LNCaP clone FGC (cell line): ENCODE data around the gene RFX3.

Experiments used
- DNase-seq: peaks from one replicate; pipeline ENCODE4 v3.0.0-alpha.2; 2011; ENCODE audit warnings: low read depth
- H3K4me3 ChIP-seq: 2 replicates; pipeline ENCODE4 v1.5.1; 2011; ENCODE audit warnings: mild to moderate bottlenecking, low read depth, low read length, control low read depth
- CTCF ChIP-seq: IDR thresholded peaks from 2 replicates; pipeline ENCODE4 v1.5.1; 2012; ENCODE audit warnings: mild to moderate bottlenecking; ENCODE audit not compliant: control insufficient read depth, insufficient read depth; ENCODE audit errors: extremely low read depth

Gene RFX3

GRCh38 chr9:3193791-3194190 lies 332.0 kb downstream of the RFX3 start:
- no peak for DNase-seq
- H3K4me3 ChIP-seq = no peak overlapping the region
- no peak for TF ChIP-seq CTCF

DNA sequence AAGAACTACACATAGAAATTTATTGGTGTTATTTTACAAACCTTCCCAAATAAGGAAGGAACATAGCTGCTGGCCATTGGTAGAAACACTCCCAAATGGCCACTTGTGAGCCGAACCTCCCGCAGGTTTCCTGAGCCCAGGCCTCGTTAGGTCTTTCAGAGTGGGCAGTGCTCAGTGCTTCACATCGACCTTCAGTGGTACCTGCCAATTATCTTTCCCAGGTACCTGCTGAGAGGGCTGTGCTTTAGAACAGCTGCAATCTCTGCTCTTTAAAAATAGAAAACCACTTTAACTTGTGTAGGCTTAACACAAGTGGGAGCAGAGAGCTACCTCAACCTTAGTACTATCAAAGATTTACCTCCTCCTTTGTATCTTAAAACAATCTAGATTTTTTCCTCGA lies 334.1 kb downstream of the RFX3 start:
- TF ChIP-seq CTCF = no peak
- no peak for DNase-seq
- H3K4me3 ChIP-seq = no peak overlapping the region

DNA sequence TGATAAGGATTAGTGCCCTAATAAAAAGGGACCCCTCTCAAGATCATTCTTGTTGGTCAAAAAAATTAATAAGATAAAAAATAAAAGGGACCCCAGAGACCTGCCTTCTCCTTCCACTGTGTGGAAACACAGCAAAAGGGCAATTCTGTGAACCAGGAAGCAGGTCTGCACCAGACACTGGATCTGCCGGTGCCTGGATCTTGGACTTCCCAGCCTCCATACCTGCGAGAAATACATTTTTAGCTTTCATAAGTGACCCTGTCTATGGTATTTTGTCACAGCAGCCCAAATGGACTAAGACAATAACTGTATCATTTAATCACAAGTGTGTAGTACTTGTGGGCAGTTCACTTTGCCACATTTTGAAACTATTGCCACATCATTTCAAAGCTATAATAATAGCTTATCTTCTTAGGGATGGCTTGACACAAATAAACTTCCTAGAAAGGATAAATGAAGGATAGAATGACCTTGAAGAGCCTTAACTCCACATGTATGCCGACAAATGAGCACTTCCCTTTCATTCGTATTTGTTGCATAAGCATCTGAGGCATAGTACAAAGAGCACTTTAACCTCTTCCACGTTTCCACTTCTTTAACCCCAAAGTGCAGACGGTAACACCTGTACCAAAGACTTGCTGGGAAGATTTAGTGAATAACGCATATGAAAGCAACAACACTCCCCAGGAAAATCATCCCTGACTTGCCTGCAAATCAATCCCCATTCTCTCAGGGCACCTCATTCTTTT lies 336.5 kb downstream of the RFX3 start:
- no peak overlapping the region for H3K4me3 ChIP-seq
- DNase-seq = no peak

DNA sequence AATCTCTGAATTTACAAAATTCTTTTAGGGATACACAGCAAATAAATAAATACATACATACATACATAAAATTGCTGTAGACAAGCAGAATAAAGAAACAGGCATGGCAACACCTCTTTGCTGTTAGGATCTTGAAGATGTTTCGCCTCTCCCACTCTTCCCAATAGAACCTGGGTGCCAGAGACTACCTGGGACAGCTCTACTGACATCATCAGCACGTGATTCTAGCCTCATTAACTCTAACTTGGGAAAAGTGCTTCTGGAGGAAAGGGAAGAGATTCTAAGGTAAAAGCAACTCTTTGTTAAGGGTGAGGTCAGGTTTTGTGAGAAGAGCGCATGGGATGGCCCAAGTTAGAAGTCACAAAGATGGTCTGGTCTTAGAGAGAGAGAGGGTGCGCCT lies 339.1 kb downstream of the RFX3 start:
- no peak for TF ChIP-seq CTCF
- no peak for DNase-seq
- no peak overlapping the region for H3K4me3 ChIP-seq

More for the DNA sequence above, 336.5 kb downstream of the RFX3 start:
- TF ChIP-seq CTCF = no peak

- peak; percentile 17 for DNase-seq
- H3K4me3 ChIP-seq = peak overlapping the region; percentile 39
- TF ChIP-seq CTCF = peak; percentile 87
Observed at GRCh38 chr9:3181049-3181953, 344.5 kb downstream of the RFX3 start.

- TF ChIP-seq CTCF = no peak
- no peak for DNase-seq
- peak overlapping the region; percentile 39 for H3K4me3 ChIP-seq
Observed at GRCh38 chr9:3180696-3181048, 345.1 kb downstream of the RFX3 start.
